Measurements from ENCODE around the gene LCMT1.

The LCMT1 gene

GRCh38 chr16:25192096-25192495, 80.6 kb downstream of the LCMT1 start:
- no peak for DNase-seq (ENCODE audit: low read depth in 1 of 2, low spot score in 1 of 2)

DNA sequence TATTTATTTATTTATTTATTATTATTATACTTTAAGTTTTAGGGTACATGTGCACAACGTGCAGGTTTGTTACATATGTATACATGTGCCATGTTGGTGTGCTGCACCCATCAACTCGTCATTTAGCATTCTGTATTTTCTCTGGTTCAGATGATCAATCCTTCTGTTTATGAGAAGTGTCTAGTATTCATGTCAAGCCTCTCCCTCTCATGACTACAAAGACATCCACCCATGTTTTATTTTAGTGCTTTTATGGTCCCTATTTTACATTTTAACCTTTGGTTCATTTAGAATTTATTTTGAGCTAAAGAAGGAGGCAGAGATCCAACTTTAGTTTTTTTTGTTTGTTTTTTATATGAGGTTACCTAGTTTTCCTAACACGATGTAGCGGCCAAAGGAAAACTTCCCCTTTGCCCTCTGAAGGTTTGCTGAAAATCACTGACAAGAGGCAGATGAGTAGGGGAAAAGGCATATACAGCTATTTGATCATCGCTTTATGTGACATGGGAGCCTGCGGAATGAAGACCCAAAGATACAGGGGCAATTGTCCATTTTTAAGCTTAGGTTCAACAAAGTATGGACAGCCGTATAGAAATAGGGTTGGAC, 82.8 kb downstream of the LCMT1 start:
- no peak for DNase-seq (ENCODE audit: low read depth in 1 of 2, low spot score in 1 of 2)

- DNase-seq (ENCODE audit: low read depth in 1 of 2, low spot score in 1 of 2): no peak
Measured at GRCh38 chr16:25198021-25198420, 86.5 kb downstream of the LCMT1 start.

DNA sequence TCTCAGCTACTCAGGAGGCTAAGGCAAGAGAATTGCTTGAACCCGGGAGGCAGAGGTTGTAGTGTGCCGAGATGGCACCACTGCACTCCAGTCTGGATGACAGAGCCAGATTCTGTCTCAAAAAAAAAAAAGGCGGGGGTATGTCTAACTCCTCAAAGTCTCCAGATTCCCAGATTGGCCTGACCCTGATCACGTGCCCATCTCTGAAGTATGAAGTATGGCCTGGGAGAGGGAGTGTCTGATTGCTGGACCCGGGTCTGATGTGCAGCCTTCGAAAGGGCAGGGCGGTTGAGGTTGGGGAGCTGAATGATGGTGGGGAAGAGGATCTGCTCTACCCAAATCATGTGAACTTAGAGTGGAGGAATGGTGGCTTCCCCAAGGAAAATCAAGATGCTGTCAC, 87.9 kb downstream of the LCMT1 start:
- no peak for DNase-seq (ENCODE audit: low read depth in 1 of 2, low spot score in 1 of 2)

DNA sequence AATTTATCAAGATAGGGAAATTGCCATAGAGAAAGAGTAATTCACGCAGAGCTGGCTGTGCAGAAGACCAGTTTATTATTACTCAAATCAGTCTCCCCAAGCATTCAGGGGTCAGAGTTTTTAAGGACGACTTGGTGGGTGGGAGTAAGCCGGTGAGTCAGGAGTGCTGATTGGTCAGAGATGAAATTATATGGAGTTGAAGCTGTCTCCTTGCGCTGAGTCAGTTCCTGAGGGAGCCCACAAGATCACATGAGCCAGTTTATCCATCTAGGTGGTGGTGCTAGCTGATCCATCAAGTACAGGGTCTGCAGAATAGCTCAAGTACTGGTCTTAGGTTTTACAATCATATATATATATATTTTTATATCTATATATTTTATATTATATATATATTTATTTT, 99.2 kb downstream of the LCMT1 start:
- no peak for DNase-seq (ENCODE audit: low read depth in 1 of 2, low spot score in 1 of 2)

DNA sequence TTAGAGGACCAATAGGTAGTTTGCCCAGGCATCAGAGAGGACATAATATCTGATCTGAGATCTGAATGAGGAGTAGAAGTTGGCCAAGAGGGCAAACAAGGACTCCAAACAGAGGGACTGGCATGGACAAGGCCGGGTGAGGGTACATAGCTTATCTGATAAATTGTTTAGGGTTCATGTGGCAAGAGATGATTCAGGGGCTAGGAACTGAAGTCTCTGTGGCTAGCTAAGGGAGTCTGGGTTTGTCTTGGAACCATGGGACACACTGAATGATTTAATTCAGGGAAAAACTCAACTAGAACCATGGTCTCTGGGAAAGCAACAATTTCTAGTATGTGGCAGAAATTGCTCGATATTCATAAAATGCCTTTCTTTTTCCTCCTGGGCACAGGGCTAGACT, 101.1 kb downstream of the LCMT1 start:
- DNase-seq (ENCODE audit: low read depth in 1 of 2, low spot score in 1 of 2): no peak

DNA sequence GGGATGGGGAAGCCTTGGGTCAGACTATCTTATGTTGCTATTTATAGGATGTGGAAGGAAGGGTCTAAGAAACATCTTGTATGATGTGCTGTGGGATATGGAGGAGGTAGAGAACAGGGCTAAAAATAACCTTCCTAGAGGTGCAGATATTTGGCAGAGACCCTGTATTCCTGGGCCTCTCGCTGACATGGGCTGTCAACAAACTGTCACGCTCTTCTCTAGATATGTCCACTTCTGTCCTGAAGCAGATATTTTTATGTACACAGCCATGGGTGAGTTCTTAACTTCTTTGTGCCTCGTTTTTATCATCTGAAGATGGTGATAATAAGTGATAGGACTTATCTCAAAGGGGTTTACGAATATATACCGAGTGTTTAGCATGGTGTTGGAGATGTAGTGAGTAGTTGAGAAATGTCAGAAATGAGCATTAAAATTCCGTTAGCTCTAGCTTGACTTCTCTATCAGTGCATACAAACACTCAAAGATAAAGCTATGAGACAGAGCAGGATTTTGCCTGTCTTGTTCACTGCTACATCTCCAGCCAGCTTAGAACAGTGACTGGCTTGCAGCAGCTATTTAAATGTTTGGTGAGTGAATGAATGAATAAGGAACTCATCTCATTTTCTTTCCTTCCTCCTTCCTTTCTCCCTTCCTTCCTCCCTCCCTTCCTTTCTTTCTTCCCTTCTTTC, 102.3 kb downstream of the LCMT1 start:
- no peak for DNase-seq (ENCODE audit: low read depth in 1 of 2, low spot score in 1 of 2)

GRCh38 chr16:25217112-25217511, 105.6 kb downstream of the LCMT1 start:
- no peak for DNase-seq (ENCODE audit: low read depth in 1 of 2, low spot score in 1 of 2)

- DNase-seq (ENCODE audit: low read depth in 1 of 2, low spot score in 1 of 2): no peak
Measured at GRCh38 chr16:25217921-25218320, 106.4 kb downstream of the LCMT1 start.

GRCh38 chr16:25219070-25219737, 107.7 kb downstream of the LCMT1 start:
- no peak for DNase-seq (ENCODE audit: low read depth in 1 of 2, low spot score in 1 of 2)

GRCh38 chr16:25222959-25223358, 111.4 kb downstream of the LCMT1 start:
- no peak for DNase-seq (ENCODE audit: low read depth in 1 of 2, low spot score in 1 of 2)

GRCh38 chr16:25223964-25224363, 112.4 kb downstream of the LCMT1 start:
- no peak for DNase-seq (ENCODE audit: low read depth in 1 of 2, low spot score in 1 of 2)

- no peak for DNase-seq (ENCODE audit: low read depth in 1 of 2, low spot score in 1 of 2)
Measured at GRCh38 chr16:25224731-25225319, 113.3 kb downstream of the LCMT1 start.

Data from stimulated activated CD4-positive, alpha-beta T cell treated with anti-CD3 and anti-CD28 coated beads, Interleukin-15, amount 100 ng/mL, for 1 hour (primary cell).